B cell (primary cell): ENCODE data around the gene SENP3. TPM values are rescaled to one million over a fixed set of nuclear protein-coding genes. Genes with fewer than 3 reads are reported as not detected.

Experiments
- ATAC-seq: fragments of 200-7000 bp; cut with Tn5 transposase; one replicate; pipeline ENCODE4 v1.10.0; 2021; ENCODE audit warnings: low read depth, mild to moderate bottlenecking, moderate number of reproducible peaks, moderate library complexity
- CTCF ChIA-PET: fragments of 350-600 bp; sonication (Branson Sonifier 250); formaldehyde crosslinking; loops from one replicate; lab custom pipeline; 2021; ENCODE audit warnings: antibody characterized with exemption, inconsistent platforms; lab: Charles Lee
- POLR2A ChIA-PET: fragments of 350-600 bp; sonication (Branson Sonifier 250); formaldehyde crosslinking; loops from one replicate; lab custom pipeline; 2021; ENCODE audit warnings: antibody characterized with exemption; lab: Charles Lee
- DNase-seq: peaks from one replicate; pipeline ENCODE4 v3.0.0; 2013
- H2AFZ ChIP-seq: 2 replicates; pipeline ENCODE4 v1.6.1; 2012; ENCODE audit warnings: mild to moderate bottlenecking, low read depth, low read length; ENCODE audit not compliant: insufficient read depth, poor library complexity, severe bottlenecking
- H3K27ac ChIP-seq, 2 donors: 1 replicate in 1 of 2; 2 replicates in 1 of 2; pipeline ENCODE4 v1.5.1; 2012 to 2013; ENCODE audit warnings: low read length in 2 of 2, mild to moderate bottlenecking in 2 of 2, moderate library complexity in 1 of 2
- H3K27me3 ChIP-seq, 4 experiments: fragments of 200-600 bp in 1 of 4; sonication (generic) in 1 of 4; replicated peaks in 1 of 4; 1 replicate in 2 of 4; 2 replicates in 2 of 4; pipeline versions ENCODE4 v1.6.1 to v1.7.0; 2013 to 2016; ENCODE audit warnings: low read length in 3 of 4, mild to moderate bottlenecking in 2 of 4, mixed read lengths in 1 of 4, moderate library complexity in 1 of 4; ENCODE audit not compliant: insufficient read depth in 4 of 4, control insufficient read depth in 3 of 4; ENCODE audit errors: control extremely low read depth in 1 of 4
- H3K36me3 ChIP-seq, 2 experiments: replicated peaks in 1 of 2; 1 replicate in 1 of 2; 2 replicates in 1 of 2; pipeline versions ENCODE4 v1.6.1 to v1.7.1; 2013; ENCODE audit warnings: low read length in 1 of 2; ENCODE audit not compliant: insufficient read depth in 2 of 2, control insufficient read depth in 1 of 2; ENCODE audit errors: control extremely low read depth in 1 of 2, extremely low read depth in 1 of 2
- H3K4me1 ChIP-seq, 2 donors: fragments of 200-600 bp in 1 of 2; sonication (generic) in 1 of 2; 1 replicate in 1 of 2; 2 replicates in 1 of 2; pipeline versions ENCODE4 v1.5.1 to v1.6.1; 2013 to 2017; ENCODE audit warnings: low read length in 2 of 2; ENCODE audit not compliant: control insufficient read depth in 2 of 2, insufficient read depth in 2 of 2
- H3K4me2 ChIP-seq: replicated peaks from 2 replicates; pipeline ENCODE3; 2012; ENCODE audit warnings: mild to moderate bottlenecking, low read depth, low read length; ENCODE audit not compliant: poor library complexity, severe bottlenecking
- H3K4me3 ChIP-seq, 5 experiments: fragments of 200-600 bp in 1 of 5; sonication (generic) in 1 of 5; 1 replicate in 3 of 5; 2 replicates in 2 of 5; pipeline versions ENCODE4 v1.5.1 to v1.7.0; 2011 to 2016; ENCODE audit warnings: low read length in 4 of 5, mild to moderate bottlenecking in 4 of 5, low read depth in 2 of 5, control low read depth in 1 of 5, moderate library complexity in 1 of 5; ENCODE audit not compliant: insufficient read depth in 1 of 5; ENCODE audit errors: control extremely low read depth in 1 of 5, extremely low read depth in 1 of 5
- H3K79me2 ChIP-seq: fragments of 200-600 bp; sonication (generic); one replicate; pipeline ENCODE4 v1.6.0; 2016; ENCODE audit warnings: low read length; ENCODE audit not compliant: control insufficient read depth, insufficient read depth
- H3K9ac ChIP-seq: fragments of 200-600 bp; sonication (generic); 2 replicates; pipeline ENCODE4 v1.6.1; 2017; ENCODE audit warnings: mild to moderate bottlenecking, low read length, moderate library complexity
- H3K9me3 ChIP-seq, 3 donors: one replicate each; pipeline versions ENCODE4 v1.6.1 to v1.7.1; 2013; ENCODE audit warnings: low read length in 2 of 3; ENCODE audit not compliant: control insufficient read depth in 2 of 3, insufficient read depth in 1 of 3; ENCODE audit errors: control extremely low read depth in 1 of 3
- H4K20me1 ChIP-seq: 2 replicates; pipeline ENCODE4 v1.6.0; 2012; ENCODE audit warnings: mild to moderate bottlenecking, low read length; ENCODE audit not compliant: insufficient read depth, control insufficient read depth, poor library complexity, severe bottlenecking
- H3K27ac Mint-ChIP-seq: one replicate; pipeline ENCODE4 v1.8.0; 2021; ENCODE audit warnings: mixed read lengths
- H3K27me3 Mint-ChIP-seq: one replicate; pipeline ENCODE4 v1.8.0; 2021; ENCODE audit warnings: mixed read lengths
- H3K4me1 Mint-ChIP-seq: one replicate; pipeline ENCODE4 v1.8.0; 2021; ENCODE audit warnings: mixed read lengths
- H3K4me3 Mint-ChIP-seq: one replicate; pipeline ENCODE4 v1.8.0; 2021; ENCODE audit warnings: mixed read lengths
- H3K9me3 Mint-ChIP-seq: one replicate; pipeline ENCODE4 v1.8.0; 2022; ENCODE audit warnings: mixed read lengths; ENCODE audit not compliant: insufficient read depth
- CTCF ChIP-seq: fragments of 200-600 bp; IDR thresholded peaks from one replicate; pipeline ENCODE4 v1.8.0; 2022; ENCODE audit warnings: antibody characterized with exemption, mild to moderate bottlenecking
- EZH2 ChIP-seq: IDR thresholded peaks from 2 replicates; pipeline ENCODE4 v1.6.1; 2012; ENCODE audit warnings: borderline replicate concordance, low read depth, mild to moderate bottlenecking, moderate library complexity, low read length; ENCODE audit not compliant: insufficient read depth, poor library complexity, severe bottlenecking
- WGBS: methylation state at CpG from one replicate; pipeline ENCODE4 v1.1.5; 2013; ENCODE audit warnings: missing lambda C conversion rate; ENCODE audit not compliant: insufficient coverage; 5-methylcytosine and 5-hydroxymethylcytosine counted together
- intact Hi-C: fragments of 100-400 bp; cut with micrococcal nuclease; formaldehyde crosslinking; loops from one replicate; pipeline ENCODE4 v1.10.0; 2022
- polyA minus RNA-seq: library from RNA; depleted of rRNA, polyadenylated mRNA; stranded (reverse); fragments of >200 nt; gene quantifications from 2 replicates; pipeline ENCODE4 v1.2.3, GENCODE V29; 2012
- polyA plus RNA-seq: library from polyadenylated mRNA; depleted of rRNA; stranded (reverse); fragments of >200 nt; gene quantifications from 2 replicates; pipeline ENCODE4 v1.2.3, GENCODE V29; 2012
- total RNA-seq, 2 donors: library from RNA; stranded (reverse); fragments of 120-200 nt in 1 of 2; gene quantifications; 1 replicate in 1 of 2; 2 replicates in 1 of 2; pipeline versions ENCODE4 v1.2.3 to v1.2.4, GENCODE V29; 2013 to 2022

SENP3 gene
- total RNA-seq (44.4 and 45.1 TPM in 2 replicates), polyA plus RNA-seq (54.1 and 57.1 TPM in 2 replicates), polyA minus RNA-seq (43.7 and 45.8 TPM in 2 replicates)
- 49.9 TPM for total RNA-seq (2013)

GRCh38 chr17:7561589-7562207, at the start of gene SENP3:
Gene SENP3 (plus strand): TSS chr17:7561919. CDS start chr17:7563077, 1,158 bp downstream.
- peak within 1 kb of the TSS; percentile 97 for H3K27ac ChIP-seq
- intact Hi-C loops: loop anchor here (1.0 to 5.0 kb wide), 11 partner anchors 9 to 324 kb away; partner anchors contain the start of genes ELP5, MPDU1, PHF23 and POLR2A
- H2AFZ ChIP-seq: peak within 1 kb of the TSS; percentile 81
- peak within 1 kb of the TSS; percentile 97 for H3K4me3 Mint-ChIP-seq
- H3K4me1 Mint-ChIP-seq: peaks cover 49% of the 10 kb centered on the region
- POLR2A ChIA-PET: interaction anchor here (0.6 to 4.3 kb wide), 14 partner anchors 9 to 280 kb away, joined by 3 to 32 read pairs (median 4); partner anchors contain the start of genes CD68, MPDU1, POLR2A and SLC2A4
- no peak for TF ChIP-seq EZH2
- DNase-seq (peak; percentile 95), ATAC-seq (peak; percentile 73)
- H4K20me1 ChIP-seq: peaks cover 17% of the 10 kb centered on the region
- peaks cover 41 to 61% of the 10 kb centered on the region in 2 donors for H3K4me1 ChIP-seq
- H3K27me3 ChIP-seq: no peaks in the 10 kb centered on the region
- H3K36me3 ChIP-seq: peaks cover 2 to 31% of the 10 kb centered on the region in 2 experiments
- no peaks in the 10 kb centered on the region for H3K27me3 Mint-ChIP-seq
- H3K4me2 ChIP-seq: peak within 1 kb of the TSS; percentile 96
- H3K27ac Mint-ChIP-seq: peak within 1 kb of the TSS; percentile 98
- no peaks in the 10 kb centered on the region for H3K9me3 ChIP-seq
- under 1% methylated on average over 78 of the region's 82 CpGs for WGBS
- no peaks in the 10 kb centered on the region for H3K9me3 Mint-ChIP-seq
- peak within 1 kb of the TSS; percentile 63 to 95 (median 81) for H3K4me3 ChIP-seq
- H3K79me2 ChIP-seq: peaks cover 57% of the 10 kb centered on the region
- CTCF ChIA-PET: interaction anchor here (0.8 to 25.0 kb wide), 30 partner anchors 8 to 247 kb away, joined by 3 to 666 read pairs (median 6); partner anchors contain the start of genes ACAP1, CD68, MPDU1 and SOX15
- peak within 1 kb of the TSS; percentile 97 for H3K9ac ChIP-seq

- intact Hi-C loops: no loop called here
- Histone ChIP-seq H3K79me2 (no peaks in the 10 kb centered on the region), H3K27ac (no peak overlapping the region), H4K20me1 (no peaks in the 10 kb centered on the region), H3K4me3 (no peak overlapping the region), H3K36me3 (peaks cover 9 to 59% of the 10 kb centered on the region in 2 experiments), H3K9me3 (no peaks in the 10 kb centered on the region), H2AFZ (no peak overlapping the region), H3K4me1 (no peaks in the 10 kb centered on the region), H3K9ac (no peak overlapping the region), H3K4me2 (no peak overlapping the region), H3K27me3 (no peaks in the 10 kb centered on the region)
- ATAC-seq: no peak
- TF ChIP-seq EZH2 (no peak), CTCF (no peak)
- peak; percentile 21 for DNase-seq
- H3K27ac Mint-ChIP-seq: no peak overlapping the region
- no peak overlapping the region for H3K4me3 Mint-ChIP-seq
- no peaks in the 10 kb centered on the region for H3K9me3 Mint-ChIP-seq
- H3K4me1 Mint-ChIP-seq: no peaks in the 10 kb centered on the region
- WGBS: 95% methylated on average over 15 of the region's 15 CpGs
- no peaks in the 10 kb centered on the region for H3K27me3 Mint-ChIP-seq
- CTCF ChIA-PET: interaction anchor here (0.6 to 19.2 kb wide), 4 partner anchors 40 to 157 kb away, joined by 4 to 666 read pairs (median 62); partner anchors contain the start of genes MPDU1, SENP3, SOX15 and TMEM95
- POLR2A ChIA-PET: no interaction called here
These were observed 49.6 kb upstream of the SENP3 start for GRCh38 chr17:7512105-7512504.
